Left forelimb (tissue), 1 donor: ENCODE results near the gene DLD.
"Not testable (repeated sequence)": the region's sequence is repeated elsewhere in the genome, so short reads cannot be mapped to it uniquely, and the experiment has no call there.

Experiments used
- DNase-seq: peaks from one replicate; pipeline ENCODE4 v3.0.0-alpha.2; 2018; ENCODE audit warnings: low spot score

DLD gene

DNA sequence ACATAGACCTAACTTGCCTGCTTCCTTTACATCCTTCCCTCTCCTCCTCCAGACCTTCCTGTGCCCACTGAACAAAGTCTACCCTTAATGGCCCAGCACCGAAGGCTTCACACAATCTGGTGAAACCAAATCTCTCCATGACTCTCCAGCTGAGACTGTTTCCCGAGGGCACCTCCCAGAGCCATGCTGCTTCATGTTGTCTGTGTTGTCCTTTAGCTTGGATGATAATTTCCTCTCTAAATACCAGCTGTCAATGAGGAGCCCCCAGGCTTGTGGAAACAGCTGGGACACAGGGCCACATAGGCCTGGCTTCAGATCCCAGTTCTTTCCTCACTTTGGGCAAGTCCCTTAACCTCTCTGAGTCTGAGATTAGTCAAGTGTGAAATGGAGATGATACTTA is 54.3 kb downstream of the DLD start:
- no peak for DNase-seq

DNA sequence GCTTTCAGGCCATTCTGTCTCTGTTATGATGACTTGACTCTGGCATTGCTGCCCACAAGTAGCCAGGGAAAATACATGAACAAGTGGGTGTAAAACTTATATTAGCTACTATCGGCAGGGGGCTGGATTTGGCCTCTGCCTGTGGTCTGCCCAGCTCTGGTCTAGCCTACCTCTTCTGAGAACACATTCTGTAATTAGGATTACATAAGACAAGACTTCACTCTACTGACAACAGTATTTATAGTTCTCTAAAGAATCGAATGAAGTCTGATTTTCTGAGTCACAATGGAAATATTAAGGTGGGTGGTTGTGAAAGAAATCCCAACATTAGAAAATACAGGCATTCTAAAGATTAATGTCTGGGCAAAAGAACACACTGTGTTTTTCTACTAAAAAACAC is 55.5 kb downstream of the DLD start:
- no peak for DNase-seq

DNA sequence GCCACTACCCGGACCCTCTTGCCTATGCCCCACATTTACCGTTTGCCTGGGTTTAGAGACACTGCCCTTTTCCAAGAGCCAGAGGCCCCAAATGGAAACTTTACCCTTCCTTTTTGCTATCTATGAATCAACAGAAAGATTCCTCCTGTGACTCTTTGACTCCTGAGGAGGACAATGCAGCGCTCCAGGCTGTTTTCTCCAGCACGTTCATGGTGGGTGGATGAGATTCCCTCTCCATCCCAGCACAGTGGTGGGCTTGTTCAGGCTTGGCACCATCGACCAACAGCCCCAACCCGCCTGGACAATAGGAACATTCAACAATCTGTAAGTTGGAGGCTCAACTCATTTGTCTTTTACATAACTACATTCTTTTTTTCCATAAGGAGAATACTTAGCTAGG is 55.9 kb downstream of the DLD start:
- no peak for DNase-seq

DNA sequence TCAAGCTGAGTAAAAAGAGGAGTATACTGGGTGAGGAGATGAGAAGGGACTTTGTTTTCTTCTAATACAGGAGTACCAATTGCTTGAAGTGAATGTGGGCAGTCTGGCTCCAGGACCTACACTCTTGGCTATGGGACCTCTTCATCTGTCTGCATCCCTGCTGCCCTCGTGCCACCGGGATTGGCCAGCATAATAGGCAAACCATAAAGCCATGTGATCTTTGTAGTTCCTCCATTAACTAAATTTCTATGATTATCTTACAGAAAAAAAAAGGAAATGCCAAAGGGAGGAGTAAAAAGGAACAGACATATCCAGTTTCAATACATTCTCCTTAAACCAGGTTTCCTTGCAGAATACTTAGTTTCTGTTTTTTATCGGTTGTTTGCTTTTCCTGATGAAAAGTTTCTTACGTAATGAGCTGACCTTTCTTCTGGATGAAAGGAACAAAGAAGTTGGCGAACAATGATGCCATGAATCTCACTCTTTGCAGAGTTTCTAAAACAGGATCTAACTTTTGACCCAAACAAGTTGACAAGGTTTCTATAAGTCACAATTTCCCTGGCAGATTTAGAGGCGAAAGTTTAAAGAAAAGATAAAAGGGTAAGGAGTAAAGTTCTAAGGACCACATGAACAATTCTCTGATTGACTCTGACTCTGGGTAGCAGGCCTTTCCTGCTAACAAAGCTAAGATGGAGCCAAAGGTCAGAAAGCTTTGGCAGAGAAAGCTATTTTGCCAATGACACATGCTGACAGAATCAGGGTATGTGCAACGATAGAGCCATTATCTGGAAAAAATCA is 57.9 kb downstream of the DLD start:
- no peak for DNase-seq

DNA sequence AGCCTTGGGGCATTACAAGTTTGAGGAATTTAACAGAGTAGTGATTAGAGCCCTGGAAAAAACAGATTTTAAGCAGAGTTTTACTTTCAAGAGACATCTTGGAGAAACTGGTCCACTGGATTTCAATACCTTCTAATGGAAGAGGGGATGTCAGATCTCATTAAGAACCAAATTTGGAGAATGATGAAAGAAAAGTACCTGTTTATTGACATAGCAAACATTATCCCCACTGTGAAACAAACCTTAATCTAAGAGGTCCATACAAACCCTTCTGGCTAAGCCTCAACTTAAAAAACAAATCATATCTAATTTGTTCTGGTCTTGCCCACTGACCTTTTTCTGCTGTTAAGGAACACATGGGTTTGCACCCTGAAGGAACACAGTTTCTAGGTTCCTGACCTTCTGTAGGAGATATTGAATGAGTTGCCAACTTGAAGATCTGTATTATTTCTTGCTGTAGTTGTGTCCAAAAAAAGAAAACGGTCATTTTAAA is 58.5 kb downstream of the DLD start:
- no peak for DNase-seq

DNA sequence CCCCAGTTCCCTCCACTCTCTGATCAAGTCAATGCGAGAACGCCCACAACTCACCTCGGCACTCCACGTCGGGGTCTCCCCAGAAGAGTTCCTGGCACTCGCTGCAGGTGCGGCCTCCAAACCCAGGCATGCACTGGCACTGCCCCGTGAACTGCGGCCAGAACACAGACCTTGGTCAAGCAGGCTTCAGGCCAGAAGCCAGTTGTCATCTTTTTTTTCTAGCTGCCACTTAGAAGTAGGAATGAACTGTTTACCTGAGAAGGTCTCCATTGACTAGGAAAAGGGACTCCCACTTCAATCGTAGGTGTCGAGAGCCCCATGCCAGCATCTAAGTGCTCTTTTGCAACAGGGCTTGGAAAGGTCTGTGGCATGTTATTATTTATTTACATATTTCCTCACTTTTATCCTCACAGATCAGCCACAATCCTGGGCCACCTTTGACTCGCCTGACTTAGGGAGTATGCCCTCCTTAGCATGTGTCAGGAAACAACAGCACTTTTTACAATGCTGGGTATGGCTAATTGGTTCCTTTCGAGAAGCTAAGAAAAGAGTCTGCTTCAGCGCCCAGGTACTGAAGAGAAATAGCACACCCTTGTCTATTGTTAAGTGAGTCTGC is 60.3 kb downstream of the DLD start:
- no peak for DNase-seq

DNA sequence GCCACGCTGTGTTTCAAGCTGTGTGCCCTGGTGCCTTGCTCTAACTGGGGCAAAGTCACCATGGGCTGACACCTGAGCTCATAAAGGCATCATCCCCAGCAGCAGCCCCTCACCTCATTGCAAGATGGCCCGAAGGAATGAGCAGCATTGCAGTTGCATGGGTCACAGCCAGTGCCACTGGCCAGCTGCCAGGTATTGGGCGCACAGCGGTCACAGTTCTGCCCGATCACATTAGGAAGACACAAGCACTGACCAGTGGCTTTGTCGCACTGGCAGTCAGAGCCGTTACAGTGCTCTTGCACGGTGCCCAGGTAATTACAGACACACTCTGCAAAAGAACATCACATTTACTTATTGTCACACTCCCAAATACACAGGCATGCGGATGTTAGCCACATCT is 60.9 kb downstream of the DLD start:
- no peak for DNase-seq

DNA sequence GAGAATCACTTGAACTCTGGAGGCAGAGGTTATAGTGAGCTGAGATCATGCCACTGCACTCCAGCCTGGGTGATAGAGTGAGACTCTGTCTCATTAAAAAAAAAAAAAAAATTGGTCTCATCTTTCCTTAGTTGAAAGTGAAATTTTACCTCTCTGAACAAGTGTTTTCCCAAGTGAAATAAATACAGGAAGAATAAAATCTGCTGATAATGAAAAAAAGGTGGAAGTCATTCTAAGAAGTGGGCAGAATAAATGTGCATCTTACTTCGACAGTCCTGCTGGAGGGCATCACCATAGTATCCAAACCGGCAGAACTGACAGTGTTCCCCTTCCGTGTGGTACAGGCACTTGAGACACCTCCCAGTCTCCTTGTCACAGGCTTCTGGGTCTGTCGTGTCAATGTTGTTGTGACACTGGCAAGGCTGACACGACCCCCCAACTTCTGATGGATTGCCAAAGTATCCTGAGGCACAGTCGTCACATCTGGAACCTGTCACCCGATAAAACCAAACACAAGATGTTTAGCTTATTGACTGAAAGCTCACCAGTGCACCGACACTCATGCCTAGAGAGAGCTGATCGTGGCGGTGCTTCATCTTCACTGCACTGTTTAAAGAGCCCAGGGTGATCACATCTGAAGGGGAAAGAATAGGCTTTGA is 62.4 kb downstream of the DLD start:
- DNase-seq: no peak

DNA sequence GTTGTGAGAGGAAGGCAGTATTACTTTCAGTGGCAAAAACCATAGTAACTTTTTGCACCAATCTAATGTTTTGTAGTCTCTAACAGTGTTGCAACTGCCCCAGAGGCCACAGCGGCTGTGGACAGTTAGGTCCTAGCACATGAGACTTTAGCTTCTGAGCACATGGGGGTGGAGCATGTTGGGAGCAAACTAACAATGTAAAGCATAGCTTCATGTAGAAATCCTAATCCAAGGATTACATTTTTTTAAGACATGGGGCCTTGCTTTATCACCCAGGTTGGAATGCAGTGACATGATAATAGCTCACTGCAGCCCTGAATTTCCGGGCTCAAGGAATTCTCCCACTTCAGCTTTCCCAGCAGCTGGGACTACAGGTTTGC is 62.9 kb downstream of the DLD start:
- no peak for DNase-seq

DNA sequence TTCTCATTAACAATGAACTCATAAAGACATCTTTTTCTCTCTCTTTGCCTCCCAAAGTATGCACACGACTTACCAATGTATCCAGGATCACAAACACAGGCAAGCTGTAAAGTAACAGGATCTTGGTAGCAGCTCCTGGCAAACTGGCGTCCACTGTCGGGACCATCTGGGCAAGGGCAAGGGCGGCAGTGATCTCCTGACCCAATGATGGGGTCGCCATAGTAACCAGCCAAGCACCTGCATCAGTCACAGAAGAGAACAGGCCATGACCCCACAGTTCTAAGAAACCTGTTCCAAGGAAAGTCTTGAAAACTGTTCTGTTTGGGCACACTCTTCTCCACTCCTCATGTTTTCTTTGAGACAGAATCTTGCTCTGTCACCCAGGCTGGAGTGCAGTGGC is 64.4 kb downstream of the DLD start:
- no peak for DNase-seq

DNA sequence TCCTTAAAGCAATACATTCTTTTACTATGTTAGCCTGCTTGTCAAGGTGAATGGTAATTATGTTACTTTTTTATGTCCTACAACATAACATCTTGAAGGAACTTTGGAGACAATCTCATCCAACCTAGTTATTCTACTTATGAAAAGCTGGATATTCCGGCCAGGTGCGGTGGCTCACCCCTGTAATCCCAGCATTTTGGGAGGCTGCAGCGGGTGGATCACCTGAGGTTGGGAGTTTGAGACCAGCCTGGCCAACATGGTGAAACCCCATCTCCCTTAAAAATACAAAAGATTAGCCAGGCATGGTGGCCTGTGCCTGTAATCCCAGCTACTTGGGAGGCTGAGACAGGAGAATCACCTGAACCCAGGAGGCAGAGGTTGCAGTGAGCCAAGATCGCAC is 66.0 kb downstream of the DLD start:
- not testable (repeated sequence) for DNase-seq

DNA sequence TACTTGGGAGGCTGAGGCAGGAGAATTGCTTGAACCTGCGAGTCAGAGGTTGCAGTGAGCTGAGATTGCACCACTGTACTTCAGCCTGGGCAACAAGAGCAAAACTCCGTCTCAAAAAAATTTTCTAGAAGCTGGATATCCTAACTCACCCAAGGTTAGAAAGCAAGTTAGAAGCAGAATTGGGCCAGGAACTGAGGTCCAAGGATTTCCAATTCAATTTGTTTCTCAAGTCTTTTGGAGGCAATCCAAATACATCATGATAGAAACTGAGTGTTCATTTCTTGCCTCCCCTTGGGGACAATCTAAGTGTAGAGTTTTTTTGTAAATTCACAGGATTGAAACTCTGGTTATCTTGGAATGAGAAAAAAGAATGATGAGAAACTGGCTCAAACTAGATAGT is 66.5 kb downstream of the DLD start:
- no peak for DNase-seq

DNA sequence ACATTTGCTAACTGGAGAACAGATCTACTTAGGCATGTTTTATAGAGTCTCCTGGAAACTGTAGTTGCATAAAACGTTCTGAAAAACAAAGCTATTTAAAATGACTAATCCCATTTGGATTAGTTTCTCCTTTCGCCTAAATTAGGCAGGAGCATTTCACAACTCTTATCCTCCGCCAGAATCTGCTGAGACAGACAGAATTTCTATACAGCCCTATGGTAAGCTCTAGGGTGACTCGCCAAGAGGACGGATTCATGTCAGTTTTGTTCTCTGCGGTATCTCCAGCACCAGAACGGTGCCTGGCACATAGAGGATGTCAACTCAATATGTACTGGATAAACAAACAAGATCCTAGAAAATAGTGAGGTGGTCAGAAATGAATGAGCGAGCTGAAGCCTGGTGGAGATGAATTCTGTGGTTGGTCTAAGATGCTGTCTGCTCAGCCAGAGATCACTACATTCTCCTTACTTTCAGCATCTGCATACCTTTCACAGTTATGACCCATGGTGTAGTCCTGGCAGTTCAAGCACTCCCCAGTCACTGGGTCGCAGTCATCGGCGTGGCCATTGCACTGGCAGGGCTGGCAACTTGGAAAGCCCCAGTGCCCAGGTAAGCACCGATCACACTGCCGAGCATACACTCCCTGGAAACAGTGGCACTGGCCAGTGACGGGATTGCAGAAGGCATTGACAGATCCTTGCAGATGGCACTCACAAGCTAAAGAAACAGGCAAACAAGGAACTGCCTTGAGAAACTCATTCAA is 68.0 kb downstream of the DLD start:
- no peak for DNase-seq

DNA sequence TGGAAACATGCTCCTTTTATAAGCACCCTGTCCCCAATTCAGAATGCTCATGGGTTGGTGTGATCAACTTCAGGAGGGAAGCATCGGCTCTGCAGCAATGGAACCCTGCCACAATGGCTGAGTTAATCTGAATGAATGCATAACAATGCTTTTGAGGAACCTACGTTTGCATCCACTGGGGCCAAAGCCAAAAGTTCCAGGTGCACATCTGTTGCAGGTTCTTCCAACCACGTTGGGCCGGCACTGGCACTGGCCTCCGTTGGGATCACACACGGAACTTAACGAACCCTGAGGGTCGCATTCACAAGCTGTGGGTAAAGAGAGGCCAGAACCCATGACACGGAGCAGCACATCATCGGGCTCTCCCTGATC is 68.5 kb downstream of the DLD start:
- DNase-seq: no peak

DNA sequence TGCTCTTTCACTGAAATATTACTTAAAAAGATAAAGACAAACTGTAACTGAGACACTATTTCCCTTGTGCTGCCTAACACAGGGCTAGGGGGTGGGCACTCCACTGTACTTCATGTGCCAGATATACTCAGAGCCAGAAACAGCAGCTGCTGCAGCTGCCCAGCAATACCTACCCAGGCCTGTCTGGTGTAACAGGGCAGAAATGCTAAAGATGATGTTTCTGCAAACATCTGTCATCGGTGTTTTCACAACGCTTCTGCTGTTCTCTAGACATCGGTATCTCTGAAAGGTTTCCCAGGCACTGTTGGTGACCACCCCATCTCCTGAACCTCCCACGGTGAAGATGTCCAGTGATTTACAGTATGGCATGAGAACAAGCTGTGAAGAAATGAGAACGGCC is 69.3 kb downstream of the DLD start:
- no peak for DNase-seq

DNA sequence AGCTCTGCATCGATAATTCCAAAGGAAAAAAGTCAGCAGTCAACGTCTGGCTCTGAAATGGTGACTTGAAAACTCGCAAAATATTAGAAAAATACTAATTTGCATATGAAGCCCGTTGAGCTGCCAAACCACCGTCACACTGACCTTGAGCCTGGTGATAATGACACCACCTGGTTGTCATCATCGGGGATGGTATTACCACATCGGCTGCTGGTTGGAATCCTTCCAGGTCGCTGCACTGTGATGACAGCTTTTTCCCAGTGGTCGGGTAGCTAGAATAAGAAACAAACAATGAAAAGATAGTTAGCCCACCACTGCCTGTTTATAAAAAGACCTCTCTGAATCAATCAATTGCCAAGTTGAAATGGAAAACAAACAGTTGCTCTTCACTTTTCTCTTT is 70.4 kb downstream of the DLD start:
- DNase-seq: no peak

DNA sequence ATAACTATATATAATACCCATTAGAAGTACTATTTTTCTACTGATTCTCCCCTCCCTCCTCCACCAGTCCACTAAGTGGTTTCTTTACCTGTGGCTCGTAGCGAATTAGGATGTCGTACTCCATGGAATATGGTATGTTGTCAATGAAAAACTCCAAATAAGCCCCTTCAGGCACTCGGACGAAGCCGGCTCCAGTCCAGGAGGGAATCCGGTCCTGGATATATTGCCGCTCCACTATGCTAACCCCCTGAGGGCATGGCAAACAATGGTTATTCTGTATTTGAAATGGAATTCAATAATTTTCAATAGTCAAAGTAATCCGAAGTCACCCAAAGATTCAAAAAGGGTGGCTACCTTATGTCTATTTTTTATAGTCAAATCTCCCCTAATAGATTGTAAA is 71.8 kb downstream of the DLD start:
- no peak for DNase-seq

DNA sequence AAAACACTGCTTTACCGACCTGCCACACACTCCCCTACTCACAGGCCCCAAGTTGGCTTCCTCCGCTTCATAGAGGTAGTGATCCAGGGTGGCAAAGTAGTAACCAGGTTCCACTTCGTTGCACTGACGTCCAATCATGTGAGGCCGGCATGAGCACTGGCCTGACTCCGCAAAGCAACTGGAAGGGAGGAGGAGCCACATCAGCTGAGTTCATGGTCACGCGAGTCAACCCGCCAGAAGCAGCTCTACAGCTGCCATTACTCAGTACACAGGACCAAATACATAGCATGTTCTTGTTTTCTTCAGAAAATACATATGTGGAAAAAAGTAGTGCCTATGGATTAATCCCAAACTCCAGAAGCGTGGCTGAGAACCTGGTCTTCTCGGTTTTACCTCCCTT is 73.5 kb downstream of the DLD start:
- no peak for DNase-seq

DNA sequence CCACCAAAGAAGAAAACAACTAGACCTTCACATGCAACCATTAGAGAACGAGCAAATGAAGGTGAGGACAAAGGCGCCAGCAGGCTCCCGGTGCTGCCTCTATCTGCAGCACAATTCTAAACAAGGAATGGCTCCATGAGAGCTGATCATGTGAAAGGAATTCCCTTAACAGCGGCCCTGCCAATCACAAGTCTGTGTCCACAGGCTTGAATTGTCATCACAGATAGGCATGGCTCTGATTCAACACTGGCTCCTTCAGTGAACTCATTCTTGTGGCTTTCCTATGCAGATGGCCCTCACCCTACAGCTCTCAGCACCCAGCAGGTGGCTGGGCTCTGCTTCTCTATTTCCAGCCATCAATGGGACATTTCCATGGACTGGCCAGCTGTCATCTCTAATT is 75.7 kb downstream of the DLD start:
- DNase-seq: no peak

DNA sequence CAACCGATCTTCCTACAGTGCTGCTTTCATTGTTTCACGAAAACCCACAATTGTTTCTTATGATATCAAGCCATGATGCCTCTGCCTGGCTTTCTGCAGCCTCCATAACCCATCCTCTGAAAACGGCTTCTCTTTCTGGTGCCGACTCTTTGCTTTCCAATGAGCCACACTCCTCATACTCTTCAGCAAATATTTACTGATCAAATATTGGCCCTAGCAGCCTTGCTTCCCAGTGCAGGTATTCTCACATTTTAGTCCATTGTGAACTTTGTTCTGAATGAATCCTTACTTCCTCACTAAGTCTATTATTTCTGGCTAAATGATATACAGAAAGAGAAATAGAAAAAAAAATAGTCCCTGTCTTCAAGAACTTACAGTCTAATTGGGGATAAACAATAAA is 76.4 kb downstream of the DLD start:
- DNase-seq: no peak

DNA sequence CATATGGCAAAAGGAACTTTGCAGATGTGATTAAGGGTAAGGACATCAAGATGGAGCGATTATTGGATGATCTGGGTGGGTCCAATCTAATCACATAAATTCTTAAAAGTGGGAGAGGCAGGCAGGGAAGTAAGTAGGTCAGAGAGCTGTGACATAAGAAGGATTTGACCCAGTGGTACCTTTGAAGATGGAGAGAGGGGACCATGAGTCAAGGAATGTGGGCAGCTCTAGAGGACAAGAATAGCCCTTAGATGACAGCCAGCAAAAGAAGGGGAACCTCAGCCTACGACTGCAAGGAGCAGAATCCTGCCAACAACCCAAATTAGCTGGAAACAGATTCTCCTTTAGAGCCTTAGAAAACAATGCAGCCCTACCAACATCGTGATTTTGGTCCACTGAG is 77.5 kb downstream of the DLD start:
- no peak for DNase-seq

DNA sequence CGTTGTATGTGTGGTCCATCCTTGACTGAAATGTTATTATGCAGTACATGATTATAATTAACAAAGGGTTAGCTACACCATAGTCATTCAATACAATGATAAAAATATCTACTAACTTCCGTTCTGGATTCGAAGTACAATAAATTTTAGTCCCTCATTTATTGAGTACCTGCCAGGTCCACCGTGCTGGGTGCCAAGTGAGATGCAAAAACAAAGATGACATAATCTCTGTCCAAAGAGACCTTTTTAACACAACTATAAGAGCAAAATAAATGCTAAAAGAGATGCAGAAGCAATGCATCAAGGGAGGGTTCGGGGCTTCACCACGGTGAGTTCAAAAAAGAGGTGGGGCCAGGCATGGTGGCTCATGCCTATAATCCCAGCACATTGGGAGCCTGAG is 78.9 kb downstream of the DLD start:
- DNase-seq: no peak
